GM21723 (cell line): Measurements from ENCODE around the gene TUT1.
"Not testable (repeated sequence)": the region's sequence is repeated elsewhere in the genome, so short reads cannot be mapped to it uniquely, and the experiment has no call there.

Source experiments
- ATAC-seq: cut with Tn5 transposase; IDR thresholded peaks from one replicate; pipeline ENCODE4 v1.9.1; 2021; ENCODE audit warnings: mild to moderate bottlenecking, moderate library complexity; ENCODE audit not compliant: unreplicated experiment

TUT1 gene, protein sequence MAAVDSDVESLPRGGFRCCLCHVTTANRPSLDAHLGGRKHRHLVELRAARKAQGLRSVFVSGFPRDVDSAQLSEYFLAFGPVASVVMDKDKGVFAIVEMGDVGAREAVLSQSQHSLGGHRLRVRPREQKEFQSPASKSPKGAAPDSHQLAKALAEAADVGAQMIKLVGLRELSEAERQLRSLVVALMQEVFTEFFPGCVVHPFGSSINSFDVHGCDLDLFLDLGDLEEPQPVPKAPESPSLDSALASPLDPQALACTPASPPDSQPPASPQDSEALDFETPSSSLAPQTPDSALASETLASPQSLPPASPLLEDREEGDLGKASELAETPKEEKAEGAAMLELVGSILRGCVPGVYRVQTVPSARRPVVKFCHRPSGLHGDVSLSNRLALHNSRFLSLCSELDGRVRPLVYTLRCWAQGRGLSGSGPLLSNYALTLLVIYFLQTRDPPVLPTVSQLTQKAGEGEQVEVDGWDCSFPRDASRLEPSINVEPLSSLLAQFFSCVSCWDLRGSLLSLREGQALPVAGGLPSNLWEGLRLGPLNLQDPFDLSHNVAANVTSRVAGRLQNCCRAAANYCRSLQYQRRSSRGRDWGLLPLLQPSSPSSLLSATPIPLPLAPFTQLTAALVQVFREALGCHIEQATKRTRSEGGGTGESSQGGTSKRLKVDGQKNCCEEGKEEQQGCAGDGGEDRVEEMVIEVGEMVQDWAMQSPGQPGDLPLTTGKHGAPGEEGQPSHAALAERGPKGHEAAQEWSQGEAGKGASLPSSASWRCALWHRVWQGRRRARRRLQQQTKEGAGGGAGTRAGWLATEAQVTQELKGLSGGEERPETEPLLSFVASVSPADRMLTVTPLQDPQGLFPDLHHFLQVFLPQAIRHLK

DNA sequence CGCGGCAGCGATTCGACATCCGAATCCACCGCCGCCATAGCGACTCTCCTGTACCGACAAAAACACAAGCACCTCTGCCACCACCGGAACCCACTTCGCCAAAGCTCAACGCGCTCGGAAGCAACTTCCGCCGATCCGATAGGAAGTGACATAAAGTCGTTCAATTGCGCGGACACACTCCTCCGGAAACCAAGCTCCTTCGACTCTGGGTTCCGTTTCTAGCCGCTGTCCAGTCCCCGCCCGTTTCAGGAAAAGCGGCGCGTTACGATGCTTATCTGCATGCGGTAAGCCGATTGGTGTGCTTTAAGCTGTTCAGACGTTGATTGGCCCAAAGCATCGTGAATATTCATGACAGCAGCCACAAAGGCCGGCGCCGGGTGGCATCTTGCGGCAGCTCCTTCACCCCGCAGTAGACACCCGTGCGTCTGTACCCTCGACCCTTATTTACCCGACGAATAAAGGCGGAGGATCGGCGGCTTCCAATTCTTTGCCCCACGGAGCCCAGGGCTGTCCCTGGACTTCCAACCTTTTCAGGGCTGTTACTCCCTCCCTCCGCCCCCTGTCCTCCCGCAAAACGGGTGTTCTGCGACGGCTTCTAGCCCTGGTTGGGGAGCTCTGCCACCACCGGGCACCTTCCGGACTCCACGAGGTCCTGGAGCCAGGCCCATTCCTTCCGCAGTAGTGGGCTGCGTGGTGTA, at the start of gene TUT1:
Gene TUT1 (minus strand): TSS at position 76 of the 698 bp plus-strand sequence. CDS start 38 bp downstream, at position 38.
- peak; percentile 88 for ATAC-seq

DNA sequence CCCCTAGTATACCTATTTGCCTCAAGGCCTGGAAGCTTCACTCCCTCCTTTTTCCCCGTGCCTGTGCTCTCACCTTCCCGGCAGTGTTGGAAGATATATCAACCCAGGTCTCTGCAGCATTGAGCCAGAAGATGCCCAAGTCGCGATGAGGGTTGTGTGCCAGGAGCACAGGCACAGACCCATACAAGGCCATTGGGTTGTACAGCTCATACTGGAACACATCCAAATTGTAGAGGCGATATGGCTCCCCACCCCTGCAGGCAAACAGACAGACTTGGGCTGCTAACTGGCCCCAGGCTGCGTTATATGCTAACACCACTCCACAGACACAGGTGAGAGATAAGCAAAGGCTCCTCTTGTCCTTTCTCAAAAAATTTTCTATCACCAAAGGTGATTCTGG, 41.2 kb upstream of the TUT1 start:
- no peak for ATAC-seq

DNA sequence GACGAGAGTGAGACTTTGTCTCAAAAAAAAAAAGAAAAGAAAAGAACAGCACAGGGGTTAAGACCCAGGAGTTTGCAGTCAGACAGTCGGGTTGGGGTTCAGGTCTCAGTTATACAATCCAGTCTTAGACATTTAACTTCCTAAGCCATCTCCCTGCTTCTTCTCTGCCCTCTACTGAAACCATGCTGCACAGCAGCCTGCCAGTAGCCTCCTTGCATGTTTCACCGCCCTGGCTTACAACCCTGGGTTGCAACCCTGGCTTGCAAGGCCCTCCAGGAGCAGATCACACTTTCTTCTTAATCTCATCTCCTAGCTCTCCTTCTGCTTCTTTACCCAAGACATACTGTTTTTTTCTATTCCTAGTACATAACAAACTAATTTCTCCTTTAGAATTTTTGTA, 36.4 kb upstream of the TUT1 start:
- no peak for ATAC-seq

DNA sequence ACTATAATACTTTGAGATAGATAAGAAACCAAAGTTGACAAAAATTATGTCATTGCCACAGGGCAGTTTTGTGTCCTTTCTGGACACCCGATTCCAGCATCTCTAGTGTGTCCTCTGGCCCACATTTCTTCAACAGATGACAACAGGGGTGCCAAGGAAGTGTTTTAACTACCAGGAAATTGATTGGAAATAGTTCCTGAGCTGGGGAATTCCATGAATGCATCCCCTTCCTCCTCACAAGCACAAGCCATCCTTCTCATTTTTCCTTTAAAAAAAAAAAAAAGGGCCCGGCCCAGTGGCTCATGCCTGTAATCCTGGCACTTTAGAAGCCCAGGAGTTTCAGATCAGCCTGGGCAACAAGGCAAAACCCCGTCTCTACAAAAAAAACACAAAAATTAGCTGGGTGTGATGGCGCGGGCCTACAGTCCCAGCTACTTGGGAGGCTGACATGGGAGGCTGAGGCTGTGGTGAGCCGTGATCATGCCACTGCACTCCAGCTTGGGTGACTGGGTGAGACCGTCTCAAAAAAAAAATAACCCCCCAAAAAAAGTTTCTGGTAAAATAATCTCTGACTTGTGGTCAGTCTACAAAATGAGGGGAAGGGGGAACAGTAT, 31.3 kb upstream of the TUT1 start:
- no peak for ATAC-seq

DNA sequence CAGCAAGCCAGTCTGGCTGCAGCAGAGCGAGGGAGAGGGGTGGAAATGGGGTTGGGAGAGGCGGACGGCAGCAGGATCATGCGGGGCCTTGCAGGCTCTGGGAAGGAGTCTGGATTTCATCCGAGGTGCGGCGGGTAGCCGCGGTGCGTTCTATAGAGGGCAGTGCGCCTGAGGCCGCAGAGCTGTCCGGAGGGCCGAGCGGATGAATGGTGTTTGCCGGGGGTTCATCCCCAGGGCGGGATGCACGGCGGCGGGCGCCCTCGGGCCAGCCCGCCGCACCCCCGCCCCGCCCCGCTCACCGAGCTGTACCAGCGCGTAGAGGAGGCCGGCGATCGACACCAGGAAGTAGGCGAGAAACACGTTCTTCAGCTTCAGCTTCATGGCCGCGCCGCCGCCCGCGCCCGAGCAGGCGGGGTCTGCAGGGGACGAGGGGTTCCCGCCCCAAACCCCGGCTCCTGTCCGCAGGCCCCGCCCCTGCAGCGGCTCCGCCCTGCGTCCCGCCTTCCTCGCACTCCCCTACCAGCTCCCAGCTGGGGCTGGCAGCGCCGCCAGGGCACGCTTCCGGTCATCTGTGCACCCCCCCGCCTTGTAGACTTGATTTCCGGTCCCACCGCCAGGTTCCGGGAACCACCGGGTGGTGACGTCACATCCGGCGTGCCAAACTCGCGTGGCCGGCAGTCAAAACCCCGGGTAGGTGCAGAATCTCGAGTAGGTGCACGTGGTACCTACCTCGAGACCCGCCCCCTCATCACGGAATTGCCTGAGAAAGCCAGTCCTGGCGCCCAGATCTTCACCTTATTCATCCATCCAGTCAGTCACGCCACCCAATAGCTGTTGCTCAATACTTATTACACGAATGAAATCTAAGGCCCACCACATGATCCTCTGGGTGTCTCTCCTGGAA, 30.5 kb upstream of the TUT1 start, which contains the start of gene B3GAT3:
Gene B3GAT3 (minus strand): TSS at position 420 of the 904 bp plus-strand sequence. CDS start 39 bp downstream, at position 381.
- ATAC-seq = peak; percentile 91

DNA sequence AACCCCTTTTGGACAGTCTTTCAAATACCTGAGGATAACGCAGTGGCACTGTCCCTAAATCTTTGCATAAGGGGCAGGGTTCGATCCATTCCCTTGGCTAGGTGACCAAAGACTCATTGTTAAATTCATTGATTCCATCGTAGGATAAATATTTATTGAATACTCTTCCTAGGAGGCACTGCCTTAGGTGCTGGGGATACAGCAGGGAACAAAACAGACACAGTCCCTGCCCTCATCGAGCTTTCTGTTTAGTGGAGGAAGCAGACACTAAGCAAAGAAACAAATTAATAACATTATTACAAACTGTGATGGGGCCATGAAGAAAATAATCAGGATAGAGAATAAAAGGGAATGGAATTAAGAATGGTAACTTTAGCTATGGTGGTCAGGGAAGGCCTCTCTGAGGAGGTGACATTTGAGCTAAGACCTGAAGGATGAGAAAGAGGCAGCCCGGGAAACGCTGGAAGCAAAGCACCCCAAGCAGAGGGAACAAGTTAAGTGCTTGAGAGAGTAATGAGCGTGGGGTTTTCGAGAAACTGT, 29.8 kb upstream of the TUT1 start:
- ATAC-seq = no peak

DNA sequence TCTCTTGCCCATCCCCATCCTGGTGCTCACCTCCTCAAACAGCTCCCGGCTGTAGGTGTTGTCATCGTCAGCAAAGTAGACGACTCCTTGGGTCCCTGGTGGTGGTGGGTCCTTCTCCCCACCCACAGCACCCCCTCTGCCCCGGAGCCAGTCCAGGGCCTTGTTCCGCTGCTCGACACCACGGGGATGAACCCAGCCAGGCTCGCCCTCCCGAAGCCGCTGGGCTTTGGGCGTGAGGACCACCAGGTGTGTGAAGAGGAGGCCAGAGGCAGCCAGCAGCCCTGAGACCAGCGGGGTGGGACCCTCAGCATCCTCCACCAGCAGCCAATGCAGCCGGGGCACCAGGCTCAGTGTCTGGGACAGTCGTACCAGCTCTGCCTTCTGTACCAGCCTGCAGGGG, 25.6 kb upstream of the TUT1 start:
- not testable (repeated sequence) for ATAC-seq

DNA sequence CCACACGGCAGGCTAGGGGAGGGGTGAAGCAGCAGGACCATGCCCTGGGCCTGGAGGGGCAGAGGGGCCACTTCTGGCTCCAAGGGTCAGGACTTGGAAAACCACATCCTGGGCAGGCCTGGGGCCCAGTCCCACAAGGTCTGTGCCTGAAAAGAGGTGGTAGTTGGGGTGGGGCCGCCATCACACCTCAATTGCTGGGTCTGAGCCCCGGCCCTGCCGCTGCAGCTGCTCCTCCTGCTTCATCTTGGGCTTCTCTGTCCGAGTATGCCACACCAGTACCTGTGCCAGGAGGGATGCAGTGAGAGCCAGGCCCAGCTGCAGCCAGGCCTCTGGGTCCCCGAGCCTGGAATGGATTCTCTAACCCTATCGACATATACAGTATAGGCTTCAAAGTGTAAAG, 24.2 kb upstream of the TUT1 start:
- ATAC-seq = no peak

DNA sequence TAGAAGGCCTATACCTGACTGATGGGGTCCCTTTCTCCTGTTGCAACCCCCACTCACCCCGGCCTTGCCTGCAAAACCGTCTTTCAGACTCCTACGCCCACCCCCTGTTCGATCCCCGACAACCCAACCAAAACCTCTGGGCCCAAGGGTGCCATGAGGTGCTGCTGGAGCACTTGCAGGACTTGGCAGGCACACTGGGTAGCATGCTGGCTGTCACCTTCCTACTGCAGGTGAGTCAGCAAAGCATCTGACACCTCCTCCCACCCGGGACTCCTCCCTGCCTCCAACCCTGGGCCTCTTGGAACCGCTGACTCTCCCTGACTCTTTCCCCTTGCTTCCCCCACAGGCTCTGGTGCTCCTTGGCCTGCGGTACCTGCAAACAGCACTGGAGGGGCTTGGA, 23.0 kb upstream of the TUT1 start:
- ATAC-seq = no peak

DNA sequence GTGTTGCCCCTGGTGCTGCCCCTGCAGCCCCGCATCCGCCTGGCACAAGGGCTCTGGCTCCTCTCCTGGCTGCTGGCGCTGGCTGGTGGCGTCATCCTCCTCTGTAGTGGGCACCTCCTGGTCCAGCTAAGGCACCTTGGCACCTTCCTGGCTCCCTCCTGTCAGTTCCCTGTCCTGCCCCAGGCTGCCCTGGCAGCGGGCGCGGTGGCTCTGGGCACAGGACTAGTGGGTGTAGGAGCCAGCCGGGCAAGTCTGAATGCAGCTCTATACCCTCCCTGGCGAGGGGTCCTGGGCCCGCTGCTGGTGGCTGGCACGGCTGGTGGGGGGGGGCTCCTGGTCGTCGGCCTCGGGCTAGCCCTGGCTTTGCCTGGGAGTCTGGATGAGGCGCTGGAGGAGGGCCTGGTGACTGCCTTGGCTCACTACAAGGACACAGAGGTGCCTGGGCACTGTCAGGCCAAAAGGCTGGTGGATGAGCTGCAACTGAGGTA, 22.0 kb upstream of the TUT1 start:
- ATAC-seq = no peak

DNA sequence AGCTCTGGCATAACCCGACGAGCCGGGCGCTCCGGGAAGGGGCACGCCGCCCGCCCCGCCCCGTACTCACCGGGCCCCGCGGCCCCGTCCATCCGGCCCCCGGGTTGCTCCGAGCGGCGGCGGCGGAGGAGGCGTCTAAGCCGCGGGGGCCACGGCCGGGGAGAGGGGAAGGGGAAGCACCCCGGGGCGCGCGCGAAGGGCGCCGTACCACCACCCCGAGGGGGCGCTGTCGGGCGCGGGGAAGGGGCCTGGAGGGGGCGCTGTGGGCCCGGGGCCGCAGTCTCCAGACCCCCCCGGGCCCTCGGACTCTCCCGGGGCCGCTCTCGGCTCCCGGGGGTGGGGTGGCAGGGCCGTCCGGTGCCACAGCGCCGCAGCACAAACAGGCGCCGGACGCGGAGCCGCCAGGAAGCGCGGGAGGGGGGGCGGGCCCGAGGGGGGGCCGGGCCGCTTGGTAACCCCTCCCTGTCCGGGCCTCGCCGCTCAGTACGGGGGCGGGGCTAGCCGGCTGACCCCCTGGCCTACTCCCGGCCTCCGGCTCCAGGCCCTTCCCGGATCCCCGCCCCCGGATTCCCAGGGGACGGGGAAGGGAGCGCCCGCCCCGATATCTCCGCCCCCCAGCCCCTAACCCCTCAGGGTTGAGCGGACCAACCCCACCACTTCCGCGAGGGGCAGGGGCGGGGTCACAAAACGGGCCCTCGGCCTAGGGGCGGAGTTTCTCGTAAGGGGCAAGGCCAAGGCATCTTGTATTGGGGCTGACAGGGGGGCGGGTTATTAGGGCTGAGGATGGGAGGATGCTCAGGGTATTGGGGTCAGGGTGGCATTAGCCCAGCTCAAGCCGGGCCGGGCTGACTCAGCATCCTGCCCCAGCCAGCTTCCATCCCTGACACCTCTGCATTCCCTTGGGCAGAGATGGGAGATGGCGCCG, 21.3 kb upstream of the TUT1 start, which contains the start of the genes EML3 and ROM1:
Gene EML3 (minus strand): TSS at position 410 of the 925 bp plus-strand sequence. CDS start 318 bp downstream, at position 92.
Gene ROM1 (plus strand): TSS at position 892 of the 925 bp plus-strand sequence. CDS start 25 bp downstream, at position 917.
- ATAC-seq = peak; percentile 74

DNA sequence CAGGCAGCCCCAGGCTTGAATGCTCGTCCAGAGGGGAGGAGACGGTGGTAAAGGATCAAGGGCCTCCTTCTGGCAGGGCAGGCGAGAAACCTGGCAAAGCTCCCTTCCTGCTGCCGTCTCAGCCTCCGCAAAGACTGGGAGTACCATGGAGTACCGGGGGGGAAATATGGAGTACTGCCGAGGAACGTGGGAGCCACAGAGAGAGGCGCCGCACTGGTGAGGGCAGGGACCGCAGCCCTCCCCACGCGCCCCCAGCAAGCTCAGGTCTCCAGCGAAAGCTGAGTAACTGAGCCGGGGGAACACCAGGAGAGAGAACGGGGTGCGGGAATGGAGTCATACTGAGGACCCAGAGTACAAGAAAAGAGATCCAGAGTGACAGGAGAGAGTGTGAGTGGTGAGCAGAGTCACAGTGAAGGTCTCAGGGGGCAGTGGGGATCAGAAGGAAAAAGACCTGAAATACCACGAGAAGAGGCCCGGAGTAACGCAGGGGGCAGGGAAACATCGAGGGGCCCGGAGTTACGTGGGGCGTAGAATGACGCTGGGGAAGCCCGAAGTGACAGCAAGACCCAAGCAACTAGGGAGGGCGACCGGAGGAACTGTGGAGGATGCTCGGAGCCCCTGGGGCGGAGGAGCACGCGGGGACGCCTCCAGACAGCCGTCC, 20.5 kb upstream of the TUT1 start:
- peak; percentile 18 for ATAC-seq

DNA sequence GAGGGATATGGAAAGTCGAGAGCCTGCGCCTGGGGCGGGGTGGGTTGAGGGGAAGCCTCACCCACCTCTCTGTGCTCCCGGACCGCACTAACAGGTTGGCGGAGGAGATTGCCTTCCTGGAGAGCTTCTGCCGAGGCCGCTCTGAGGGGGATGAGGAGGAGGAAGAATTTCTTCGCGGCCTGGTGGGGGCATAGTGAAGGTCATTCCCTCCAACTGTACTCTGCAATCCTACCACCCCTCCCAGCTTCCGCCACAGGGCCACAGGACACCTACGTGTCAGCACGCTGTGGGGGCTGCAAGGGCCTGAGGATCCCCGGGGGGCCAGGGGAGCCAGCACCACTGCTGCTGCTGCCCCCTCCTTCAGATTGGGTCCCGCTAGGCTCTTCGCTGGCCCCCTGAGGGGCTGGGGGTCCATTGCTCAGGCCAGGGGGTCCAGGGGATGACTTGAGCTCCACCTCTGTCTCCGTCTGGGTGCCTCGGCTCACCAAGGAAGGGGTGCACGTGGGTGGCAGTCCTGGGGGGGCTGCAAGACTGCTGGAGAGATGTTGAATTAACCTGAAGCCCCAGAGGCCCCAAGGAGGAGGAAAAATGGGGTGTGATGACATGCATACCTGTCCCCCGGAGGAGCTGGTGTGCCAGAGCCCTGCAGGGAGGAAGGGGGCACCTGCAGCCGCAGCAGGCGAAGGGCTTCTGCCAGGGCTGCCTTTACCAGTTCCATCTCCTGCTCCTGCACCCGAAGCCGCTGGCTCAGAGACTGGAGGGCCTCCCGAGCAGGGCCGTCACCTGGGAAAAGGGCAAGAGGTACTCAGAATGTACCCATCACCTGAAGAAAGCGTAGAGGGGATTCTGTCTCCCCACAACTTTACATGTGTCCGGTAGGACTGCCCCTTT, 19.7 kb upstream of the TUT1 start:
- no peak for ATAC-seq

DNA sequence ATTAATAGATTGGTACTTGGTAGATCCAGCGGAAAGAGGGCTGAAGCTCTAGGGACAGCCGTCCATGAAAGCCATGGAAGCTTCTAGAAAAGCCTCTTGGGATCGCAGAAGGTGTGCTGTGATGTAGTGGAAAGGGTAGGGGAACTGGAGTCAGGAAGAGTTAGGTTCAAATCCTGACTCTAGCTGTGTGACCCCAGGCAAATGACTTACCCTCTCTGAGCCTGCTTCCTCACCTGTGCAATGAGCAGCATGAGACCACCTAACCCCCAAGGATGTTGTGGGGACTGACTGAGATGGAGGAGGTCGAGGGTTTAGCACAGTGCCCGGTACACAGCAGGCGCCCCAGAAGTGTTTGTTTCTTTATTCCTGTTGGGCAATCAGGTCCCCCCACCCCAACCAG, 19.1 kb upstream of the TUT1 start:
- ATAC-seq = no peak

DNA sequence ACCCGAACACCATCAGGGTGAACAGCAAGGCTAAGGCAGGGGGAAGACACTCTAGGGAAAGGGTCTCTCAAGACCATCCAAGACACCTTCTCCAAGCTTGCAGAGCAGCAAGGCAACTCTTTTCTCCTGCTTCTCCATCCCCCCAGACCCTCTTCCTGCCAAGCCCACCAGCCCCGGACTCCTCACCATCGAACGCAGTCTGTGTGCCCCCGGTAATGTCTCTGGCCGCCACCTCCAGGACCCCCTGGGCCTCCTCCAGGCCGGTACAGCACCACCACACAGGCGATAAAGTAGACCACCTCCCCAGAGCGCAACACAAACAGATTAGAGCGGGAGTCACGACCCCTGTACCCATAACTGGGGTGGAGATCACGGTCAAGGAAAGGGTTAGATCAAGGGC, 17.5 kb upstream of the TUT1 start:
- ATAC-seq = no peak

DNA sequence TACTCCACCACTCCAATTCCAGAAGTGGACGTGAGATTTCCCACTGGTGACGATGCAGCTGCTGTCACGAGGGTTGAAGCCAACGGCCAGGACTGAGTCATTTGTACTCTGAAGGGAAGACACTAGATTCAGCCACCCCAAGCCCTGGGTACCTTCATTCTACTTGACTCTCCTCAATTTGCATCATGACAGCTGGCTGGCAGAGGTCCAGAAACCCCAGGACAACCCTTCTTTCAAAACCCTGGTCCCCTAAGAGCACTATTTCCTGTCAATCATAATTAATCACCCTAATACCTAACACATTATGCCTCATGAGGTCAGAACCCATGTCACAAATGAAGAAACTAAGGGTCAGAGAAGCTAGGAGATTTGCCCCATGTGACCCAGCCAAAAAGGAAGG, 16.4 kb upstream of the TUT1 start:
- ATAC-seq = no peak
